GM18498 (cell line): ENCODE measurements around the gene RHOV.
"Not testable (repeated sequence)": the region's sequence is repeated elsewhere in the genome, so short reads cannot be mapped to it uniquely, and the experiment has no call there.

Experiments used
- ATAC-seq: cut with Tn5 transposase; IDR thresholded peaks from one replicate; pipeline ENCODE4 v1.9.1; 2021; ENCODE audit warnings: mild to moderate bottlenecking, moderate library complexity; ENCODE audit not compliant: unreplicated experiment

Gene RHOV

GRCh38 chr15:40875991-40876730 is 2.1 kb upstream of the RHOV start:
- no peak for ATAC-seq

GRCh38 chr15:40872791-40873693 is 992 bp downstream of the RHOV start:
- no peak for ATAC-seq

DNA sequence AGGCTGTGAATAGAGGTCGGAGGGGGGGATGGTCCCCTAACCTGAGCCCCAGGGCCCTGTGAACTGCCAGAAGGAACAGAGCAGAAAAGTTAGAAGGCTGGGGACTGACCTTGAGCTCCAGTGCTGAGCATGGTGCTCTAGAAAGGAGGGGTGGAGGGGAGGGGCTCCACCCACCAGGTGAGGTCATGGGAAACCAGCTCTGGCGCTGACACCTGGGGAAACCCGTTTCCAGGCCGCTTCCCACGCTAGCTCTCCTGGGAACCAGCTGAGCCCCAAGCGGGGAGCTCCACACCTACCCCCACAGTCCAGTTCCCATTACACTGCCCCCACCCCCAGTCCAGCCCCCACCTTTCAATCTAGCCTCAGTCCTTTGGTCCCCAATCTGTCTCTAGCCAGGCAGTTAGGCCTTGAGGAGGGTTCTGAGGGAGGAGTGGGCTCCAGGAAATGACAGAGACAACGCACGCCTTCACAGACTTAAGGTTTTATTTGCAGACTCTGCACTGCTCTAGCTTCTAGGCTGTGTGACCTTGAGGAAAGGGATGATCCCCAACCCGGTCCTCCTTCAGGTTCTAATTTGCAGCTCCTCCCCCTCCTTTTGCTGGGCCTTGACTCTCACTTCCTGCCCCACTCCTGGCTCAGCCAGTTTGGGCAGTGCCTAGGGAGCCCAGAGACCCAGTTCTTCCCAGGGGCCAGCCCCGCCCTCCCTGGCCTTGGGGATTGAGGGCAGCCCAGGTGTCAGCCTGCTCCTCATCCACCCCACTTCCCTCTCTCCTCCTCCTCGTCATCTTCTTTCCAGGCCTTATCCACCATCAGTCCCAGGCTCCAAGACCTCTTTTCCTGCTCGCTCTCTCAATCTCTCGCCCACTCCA is 2.1 kb downstream of the RHOV start:
- ATAC-seq = no peak

GRCh38 chr15:40870716-40871115 is 3.3 kb downstream of the RHOV start:
- ATAC-seq = no peak

GRCh38 chr15:40869686-40870085 is 4.3 kb downstream of the RHOV start:
- ATAC-seq = no peak

- ATAC-seq = no peak
Measured at GRCh38 chr15:40867199-40867598, 6.8 kb downstream of the RHOV start.

- no peak for ATAC-seq
Measured at GRCh38 chr15:40863660-40864270, 10.3 kb downstream of the RHOV start.

DNA sequence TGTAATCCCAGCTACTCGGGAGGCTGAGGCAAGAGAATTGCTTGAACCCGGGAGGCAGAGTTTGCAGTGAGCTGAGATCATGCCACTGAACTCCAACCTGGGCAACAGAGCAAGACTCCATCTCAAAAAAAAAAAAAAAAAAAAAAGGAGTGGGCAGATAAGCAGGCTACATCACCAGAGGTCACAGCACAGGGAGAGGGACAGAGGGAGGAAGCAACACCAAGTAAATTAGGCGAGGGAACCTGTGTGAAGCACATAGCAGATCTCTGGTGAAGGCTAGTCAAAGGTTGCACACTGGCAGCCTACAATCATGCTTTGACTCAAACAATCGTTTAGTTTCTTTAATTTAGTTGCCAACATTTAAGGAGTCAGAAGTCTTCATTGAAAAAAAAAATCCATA is 12.9 kb downstream of the RHOV start:
- ATAC-seq = not testable (repeated sequence)

DNA sequence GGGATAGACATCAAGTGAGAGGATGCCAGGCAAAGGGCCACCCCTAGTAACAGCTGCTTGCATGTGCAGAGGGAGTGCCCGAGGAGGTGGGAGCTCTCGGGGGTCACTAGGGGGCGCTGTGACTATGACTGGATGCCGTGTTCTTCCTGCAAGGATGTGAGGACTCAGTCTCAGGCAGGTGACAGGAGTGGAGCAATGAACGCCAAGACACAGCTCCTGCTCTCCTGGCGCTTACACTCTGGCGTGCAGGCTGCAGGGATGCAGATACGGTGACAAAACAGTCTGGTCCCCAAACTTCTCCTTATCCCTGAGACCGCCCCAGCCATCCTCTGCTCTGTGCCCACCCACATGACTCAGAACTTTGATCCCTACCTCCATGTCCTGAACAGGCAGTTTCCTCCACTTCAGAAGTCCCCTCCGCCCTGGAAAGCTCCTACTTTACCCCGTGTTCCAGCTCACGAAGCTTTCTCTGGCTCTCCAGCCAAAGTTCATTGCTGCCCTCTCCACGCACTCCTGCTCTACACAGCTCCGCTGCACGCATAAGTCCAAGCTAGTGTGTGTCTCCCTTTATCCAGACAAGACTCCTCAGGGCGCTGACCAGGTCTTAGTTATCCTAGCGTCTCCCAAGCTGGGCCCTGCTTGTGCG is 14.7 kb downstream of the RHOV start:
- ATAC-seq = peak; percentile 57

DNA sequence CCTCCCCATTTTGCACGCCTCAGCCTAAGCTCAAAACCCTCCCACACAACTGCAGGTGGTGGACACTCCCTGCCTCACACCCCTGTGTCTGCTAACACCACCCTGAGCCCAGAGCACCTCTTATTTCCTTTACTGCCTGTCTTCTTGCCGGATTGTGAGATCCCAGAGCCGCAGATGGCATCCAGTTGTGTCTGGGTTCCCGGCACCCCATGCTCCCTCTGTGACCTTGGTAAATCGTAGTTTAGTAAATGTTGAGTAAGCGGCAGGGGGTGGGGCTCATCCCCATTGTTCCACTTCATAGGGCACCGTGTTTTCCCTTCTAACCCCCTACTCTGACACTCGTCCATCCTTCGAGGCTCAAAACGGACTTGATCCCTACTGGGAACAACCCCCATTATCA is 15.3 kb downstream of the RHOV start:
- no peak for ATAC-seq

DNA sequence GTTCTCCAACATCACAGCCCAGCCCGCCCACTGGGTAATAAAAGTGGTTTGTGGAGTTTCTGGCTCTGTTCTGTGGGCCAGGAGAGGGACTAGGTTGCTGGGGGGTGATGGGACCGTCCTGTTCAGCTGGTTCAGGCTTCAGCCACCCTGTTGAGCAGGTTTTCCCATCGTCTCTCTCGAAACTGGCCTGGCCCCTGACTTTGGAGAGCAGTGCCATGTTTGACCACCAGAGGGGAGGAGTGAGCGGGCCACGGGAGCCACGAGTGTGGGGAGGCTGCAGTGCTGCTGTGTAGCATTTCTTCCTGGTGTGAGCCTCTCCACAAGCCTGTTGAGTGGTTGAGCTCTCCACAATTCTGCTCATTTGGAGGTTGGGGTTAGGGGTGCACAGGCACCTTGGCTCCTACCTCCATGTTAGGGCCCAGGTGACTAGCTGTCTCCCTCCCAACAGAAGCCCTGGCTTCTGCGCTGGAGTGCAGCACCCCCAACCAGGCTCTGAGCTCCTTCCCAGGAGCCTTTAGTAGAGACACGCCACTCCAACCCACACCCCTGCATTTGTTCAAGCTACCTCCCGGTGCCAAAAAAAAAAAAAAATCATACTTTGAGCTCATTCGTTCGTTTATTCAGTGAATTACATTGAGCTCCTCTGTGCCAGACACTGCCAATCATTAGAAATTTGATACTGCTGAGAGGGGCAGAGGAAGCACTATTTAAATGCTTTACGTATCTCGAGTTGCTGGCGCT is 16.3 kb downstream of the RHOV start:
- ATAC-seq = no peak

DNA sequence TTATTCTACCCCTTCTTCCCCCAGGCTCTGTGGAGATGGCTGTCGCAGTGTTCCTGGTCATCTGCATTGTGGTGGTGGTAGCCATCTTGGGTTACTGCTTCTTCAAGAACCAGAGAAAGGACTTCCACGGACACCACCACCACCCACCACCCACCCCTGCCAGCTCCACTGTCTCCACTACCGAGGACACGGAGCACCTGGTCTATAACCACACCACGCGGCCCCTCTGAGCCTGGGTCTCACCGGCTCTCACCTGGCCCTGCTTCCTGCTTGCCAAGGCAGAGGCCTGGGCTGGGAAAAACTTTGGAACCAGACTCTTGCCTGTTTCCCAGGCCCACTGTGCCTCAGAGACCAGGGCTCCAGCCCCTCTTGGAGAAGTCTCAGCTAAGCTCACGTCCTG is 17.3 kb downstream of the RHOV start:
- ATAC-seq = no peak

DNA sequence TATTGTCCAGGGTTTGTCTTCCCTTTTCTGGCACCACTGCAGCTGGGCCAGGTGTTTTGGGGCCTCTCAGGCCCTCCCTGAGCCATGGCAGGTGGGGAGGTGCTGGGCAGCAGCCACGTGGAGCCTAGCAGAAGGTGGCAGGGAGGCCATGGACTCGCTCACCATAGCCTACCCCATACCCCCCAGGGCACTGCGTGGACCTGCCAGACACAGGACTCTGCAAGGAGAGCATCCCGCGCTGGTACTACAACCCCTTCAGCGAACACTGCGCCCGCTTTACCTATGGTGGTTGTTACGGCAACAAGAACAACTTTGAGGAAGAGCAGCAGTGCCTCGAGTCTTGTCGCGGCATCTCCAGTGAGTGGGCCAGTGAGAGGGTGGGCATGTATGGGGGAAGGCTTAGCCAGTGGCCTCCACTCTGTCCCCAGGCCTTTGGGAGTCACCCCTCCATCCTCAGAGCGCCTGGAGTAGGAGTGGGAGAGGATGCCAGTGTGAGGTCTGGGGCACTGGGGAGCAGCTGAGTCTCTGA is 18.3 kb downstream of the RHOV start:
- no peak for ATAC-seq

DNA sequence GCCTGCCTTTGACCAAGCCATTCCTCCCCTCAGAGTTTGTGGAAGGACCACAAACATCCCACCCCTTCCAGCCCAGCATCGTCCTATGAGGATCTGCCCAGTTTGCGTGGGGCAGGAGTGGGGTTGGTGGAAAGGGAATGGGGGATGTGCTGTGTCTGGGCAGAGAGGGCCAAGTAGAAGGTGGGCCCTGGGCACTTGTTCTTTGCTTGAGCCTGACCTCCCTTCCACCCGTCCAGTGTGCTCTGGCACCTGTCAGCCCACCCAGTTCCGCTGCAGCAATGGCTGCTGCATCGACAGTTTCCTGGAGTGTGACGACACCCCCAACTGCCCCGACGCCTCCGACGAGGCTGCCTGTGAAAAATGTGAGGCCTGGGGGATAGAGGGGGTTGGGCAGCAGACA is 19.9 kb downstream of the RHOV start:
- no peak for ATAC-seq

- ATAC-seq = no peak
Measured at GRCh38 chr15:40853241-40853890, 20.7 kb downstream of the RHOV start.

- ATAC-seq = no peak
Measured at GRCh38 chr15:40852529-40852928, 21.5 kb downstream of the RHOV start.

- ATAC-seq = no peak
Measured at GRCh38 chr15:40850576-40851112, 23.4 kb downstream of the RHOV start.

DNA sequence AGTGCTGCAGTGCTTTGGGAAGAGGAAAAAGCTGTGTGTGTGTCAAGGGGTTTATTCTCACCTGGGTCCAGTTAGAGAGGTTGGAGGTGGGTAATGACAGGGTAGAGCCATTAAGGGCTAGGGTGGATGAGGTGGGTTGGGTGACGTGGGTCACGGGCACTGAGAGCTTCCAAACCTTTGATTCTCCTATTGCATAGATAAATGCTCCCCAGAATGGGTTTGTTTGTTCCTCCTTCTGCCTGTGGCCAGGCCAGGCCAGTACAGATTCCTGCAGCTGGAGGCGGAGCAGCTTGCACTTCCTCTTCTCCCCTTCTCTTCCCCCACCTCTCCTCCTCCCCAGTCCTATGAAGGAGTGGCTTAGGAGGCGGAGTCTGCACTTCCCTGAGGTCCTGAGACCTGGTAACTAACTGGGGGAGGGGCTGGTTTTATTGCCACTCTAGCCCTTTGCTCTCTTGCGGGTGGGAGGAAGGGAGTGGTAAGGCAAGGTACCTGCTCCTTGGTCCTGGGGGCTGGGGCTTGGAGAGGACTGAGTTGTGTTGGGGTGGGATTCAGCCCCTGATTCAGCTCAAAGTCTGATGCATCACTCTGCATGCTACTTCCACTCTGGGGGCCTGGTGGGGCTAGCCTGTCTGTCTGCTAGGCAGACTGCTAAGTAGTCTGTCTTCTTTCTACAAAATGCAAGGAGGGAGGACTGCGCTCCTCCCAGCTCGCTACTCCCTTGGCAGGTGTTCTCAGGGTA is 26.6 kb downstream of the RHOV start:
- ATAC-seq = peak; percentile 54
